LHCN-M2 (cell line): ENCODE data around the gene GSTP1. TPM values are rescaled to one million over a fixed set of nuclear protein-coding genes. Genes with fewer than 3 reads are reported as not detected.
A peak's percentile ranks its signal among the peaks of the same experiment; 100 is the strongest.
"Not testable (repeated sequence)": the region's sequence is repeated elsewhere in the genome, so short reads cannot be mapped to it uniquely, and the experiment has no call there.

ENCODE experiments used
- DNase-seq: peaks from one replicate; pipeline ENCODE4 v3.0.0-alpha.2; 2012; ENCODE audit warnings: low read depth
- total RNA-seq: library from RNA; depleted of rRNA; stranded (reverse); fragments of >200 nt; gene quantifications from 2 replicates; pipeline ENCODE4 v1.2.3, GENCODE V29; 2014

Gene GSTP1
- total RNA-seq, 1 experiment from 2014 or later: 608 TPM

DNA sequence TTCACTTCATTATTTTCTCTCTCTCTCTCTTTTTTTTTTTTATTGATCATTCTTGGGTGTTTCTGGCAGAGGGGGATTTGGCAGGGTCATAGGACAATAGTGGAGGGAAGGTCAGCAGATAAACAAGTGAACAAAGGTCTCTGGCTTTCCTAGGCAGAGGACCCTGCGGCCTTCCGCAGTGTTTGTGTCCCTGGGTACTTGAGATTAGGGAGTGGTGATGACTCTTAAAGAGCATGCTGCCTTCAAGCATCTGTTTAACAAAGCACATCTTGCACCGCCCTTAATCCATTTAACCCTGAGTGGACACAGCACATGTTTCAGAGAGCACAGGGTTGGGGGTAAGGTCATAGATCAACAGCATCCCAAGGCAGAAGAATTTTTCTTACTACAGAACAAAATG lies 13.8 kb downstream of the GSTP1 start:
- DNase-seq: not testable (repeated sequence)

DNA sequence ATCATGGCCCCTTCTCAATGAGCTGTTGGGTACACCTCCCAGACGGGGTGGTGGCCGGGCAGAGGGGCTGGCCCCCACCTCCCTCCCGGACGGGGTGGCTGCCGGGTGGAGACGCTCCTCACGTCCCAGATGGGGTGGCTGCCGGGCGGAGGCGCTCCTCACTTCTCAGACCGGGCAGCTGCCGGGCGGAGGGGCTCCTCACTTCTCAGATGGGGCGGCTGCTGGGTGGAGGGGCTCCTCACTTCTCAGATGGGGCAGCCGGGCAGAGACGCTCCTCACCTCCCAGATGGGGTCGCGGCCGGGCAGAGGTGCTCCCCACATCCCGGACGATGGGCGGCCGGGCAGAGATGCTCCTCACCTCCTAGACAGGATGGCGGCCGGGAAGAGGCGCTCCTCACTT lies 14.4 kb downstream of the GSTP1 start:
- not testable (repeated sequence) for DNase-seq

DNA sequence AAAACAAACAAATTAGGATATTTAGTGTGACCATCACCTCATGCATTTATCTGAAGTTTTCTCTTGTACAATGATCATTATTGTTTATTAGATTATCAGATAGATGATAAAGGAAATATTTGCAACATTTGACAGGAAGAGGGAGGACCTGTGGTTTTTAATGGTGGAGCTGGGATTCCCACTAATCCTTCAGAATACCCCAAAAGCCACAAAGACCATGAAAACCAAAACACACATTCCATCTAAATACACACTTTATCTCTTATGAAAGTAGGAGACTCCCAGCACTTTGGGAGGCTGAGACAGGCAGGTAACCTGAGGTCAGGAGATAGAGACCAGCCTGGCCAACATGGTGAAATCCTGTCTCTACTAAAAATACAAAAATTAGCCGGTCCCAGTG lies 15.5 kb downstream of the GSTP1 start:
- no peak for DNase-seq

DNA sequence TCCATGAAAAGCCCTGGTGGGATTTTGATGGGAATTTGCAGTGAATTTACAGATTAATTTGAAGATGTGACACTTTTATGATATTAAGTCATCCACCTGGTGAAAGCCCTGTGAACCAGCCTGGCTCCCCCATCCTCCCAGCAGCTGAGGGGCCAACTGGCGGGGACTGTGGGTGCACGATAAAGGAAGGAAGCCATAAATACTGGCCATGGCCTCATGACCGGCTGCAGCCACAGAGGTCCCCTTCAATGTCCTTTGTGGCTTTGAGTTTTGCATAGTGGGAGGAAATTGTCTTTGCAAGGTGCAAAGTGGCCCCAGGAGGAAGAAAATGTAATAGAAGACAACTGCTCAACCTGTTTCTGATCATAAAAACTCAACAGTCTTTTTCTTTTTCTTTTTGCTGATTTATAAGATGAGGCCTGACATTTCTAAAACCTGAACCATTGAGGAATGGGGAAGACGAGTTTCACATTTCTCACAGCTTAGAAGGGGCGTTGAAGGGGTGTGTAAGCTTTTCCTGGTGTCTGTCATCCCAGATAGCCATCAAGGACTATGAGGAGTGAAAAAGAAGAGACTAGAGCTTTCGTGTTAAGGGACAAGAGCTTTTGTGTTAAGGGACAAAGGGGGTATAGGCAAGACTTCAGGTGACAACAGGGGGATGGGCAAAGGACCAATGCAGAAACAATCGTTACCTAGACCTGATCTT lies 16.9 kb downstream of the GSTP1 start:
- DNase-seq: no peak

DNA sequence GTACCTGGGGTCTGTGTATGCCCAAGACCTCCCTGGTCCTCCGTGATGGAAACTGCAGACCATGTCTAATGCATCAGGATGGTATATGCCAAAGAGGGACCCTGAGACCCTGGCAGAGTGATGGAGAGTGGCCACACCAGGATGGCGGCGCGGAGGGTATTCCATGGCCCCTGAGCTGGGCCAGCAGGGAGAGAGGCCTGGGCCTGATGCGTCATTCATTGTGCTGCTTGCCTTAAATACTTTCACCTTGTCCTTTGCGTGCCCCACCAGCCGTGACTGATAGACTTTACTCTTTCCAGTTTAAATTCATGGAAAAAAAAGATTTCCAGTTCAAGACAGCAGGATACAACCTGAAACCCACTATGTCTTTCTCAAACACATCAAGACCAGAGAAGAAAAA lies 17.5 kb downstream of the GSTP1 start:
- no peak for DNase-seq

DNA sequence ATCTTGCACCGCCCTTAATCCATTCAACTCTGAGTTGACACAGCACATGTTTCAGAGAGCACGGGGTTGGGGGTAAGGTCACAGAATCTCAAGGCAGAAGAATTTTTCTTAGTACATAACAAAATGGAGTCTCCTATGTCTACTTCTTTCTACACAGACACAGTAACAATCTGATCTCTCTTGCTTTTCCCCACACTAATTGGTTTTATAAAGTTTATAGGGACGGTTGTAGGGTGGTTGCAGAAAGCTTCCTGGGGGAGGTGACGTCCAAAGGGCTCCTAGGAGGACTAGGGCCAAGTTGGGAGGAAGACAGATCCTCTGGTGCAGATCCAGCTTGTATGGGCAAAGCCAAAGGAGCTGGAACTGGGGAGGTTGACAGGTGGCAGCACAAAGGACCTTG lies 20.5 kb downstream of the GSTP1 start:
- DNase-seq: not testable (repeated sequence)

DNA sequence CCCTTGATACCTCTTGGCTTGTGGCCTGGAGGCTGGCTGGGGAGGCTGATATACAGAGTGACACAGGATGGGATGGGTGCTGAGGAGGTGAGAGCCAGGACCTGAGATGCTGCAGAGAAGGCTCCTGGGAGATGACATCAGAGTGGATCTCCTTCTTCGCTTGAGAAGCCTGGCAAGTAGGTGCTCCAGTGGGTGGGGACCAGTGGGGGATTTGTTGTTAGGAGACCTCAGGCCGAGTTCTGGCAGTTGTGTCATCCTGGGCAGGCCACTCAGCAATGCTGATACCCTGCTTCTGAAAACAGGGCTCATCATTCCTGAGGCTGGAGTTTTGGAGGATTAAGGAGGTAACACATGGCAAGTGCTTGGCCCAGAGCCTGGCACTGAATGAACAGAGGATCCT lies 21.2 kb downstream of the GSTP1 start:
- DNase-seq: no peak

DNA sequence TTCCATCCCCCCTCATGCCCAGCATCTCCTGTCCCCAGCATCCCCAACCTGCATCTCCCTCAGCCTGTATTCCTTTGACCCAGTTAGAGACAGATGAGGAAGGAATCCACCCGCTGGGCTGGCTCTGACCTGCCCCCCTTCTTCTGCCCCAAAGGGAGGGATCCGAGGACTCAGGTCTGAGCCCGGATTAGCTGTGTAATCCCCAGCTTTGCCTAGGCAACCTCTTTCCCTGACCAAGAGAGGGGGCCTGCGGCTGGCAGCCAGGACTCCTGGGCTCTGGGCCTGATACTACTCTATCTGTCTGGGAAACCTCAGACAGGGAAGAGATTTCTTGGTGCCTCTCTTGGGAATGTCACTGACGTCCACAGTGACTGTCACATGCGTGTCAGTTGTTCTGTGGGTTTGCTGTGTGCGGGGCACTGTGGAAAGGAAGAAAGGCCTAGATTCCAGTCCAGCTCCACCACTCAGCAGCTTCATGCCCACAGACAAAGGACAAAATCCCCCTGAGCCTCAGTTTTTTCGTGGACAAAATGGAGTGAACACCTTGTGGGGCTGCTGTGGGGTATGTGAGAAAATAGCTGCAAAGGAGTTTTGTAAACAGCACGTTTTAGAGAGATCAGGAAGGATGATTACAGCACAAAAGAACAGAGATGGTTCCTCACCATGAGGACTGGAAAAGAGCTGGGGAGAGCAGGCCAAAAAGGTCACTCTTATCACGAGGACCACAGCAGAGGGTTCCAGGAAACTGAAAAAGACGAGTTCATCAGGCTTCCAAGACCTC lies 21.8 kb downstream of the GSTP1 start:
- DNase-seq: no peak

DNA sequence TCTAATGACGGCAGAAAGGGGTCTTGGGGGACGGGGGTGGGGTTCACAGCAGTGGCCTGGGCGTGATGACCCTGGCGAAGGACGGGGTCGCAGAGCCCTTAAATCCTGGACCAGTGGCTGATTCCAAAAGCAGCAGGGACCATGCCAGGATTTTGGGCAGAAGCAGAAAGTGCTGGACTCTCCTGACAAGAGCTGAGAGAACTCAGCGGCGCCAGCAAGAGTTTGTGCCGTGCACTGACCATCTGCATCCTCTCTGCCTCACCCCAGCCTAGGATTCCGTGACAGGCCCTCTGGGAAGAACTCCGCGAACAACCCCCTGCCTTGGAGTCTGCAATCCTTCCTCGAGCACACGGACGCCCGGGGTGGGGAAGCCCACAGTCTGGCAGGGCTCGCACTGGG lies 22.5 kb downstream of the GSTP1 start:
- DNase-seq: no peak

DNA sequence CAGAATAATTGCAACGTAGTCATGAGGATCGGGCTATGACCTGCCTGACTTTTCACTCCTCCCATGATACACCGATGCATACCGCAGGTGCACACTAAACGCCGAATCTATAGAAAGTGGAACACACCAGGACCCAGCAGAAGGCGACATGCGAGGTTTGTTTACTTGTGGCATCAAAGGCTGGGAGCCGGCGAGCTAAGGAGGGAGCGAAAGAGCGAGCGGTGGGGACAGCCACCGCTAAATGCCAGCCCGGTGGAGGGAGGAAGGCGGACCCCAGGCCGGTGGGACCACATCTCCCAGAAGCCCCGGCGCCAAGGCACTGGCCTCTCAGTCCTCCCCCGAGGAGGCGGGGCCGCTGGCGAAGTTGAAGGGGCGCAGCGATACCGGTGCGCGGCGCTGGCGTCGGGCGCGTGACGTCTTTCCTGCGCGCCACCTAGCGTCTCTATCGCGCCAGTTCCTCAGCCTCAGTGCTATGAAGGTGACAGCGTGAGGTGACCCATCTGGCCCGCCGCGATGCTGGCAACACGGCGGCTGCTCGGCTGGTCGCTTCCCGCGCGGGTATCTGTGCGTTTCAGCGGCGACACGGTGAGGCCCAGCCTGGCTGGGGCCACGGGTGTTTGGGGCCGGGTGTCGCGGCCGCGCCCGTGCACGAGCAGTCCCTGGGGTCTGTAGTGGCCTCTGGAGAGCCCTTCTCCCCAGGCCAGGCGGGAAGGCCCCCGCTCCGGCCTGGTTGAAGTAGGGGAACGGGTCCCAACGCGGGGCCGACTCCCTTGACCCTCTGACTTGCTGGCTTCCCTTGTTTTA lies 23.1 kb downstream of the GSTP1 start, which contains the start of gene NDUFV1:
NDUFV1 (plus strand) TSS at position 445 of the 804 bp plus-strand sequence; CDS start at position 514, 69 bp downstream.
- DNase-seq: peak; percentile 89

DNA sequence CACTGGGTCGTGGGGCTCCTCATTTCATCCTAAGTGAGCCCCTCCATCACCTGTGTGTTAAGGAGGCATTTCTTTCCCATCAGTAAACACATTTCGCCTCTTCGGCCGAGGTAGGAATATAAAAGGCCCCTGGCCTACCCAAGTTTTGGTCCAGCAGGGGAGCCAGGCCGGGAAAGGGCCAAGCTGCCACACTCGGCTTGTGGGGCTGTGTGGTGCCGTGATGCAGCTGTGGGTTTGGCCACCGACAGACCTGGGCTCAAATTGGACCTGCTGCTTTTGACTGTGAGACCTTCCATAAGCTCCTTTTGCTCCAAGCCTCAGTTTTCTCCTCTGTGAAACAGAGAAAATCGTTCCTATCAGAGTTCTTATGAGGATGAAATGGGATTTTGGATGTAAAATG lies 23.9 kb downstream of the GSTP1 start:
- DNase-seq: no peak

DNA sequence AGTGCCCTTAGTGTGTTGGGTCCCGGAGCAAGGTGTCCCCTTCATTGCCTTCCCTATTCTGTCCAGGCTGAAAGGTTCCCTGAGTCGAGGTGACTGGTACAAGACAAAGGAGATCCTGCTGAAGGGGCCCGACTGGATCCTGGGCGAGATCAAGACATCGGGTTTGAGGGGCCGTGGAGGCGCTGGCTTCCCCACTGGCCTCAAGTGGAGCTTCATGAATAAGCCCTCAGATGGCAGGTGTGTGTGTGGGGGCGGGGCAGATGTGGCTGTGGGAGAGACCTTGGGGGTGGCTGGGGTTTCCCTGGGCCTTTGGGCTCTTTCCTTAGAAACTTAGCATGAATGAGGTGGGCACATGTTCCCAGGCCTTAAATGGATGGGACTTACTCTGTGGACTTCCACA lies 24.9 kb downstream of the GSTP1 start:
- no peak for DNase-seq

DNA sequence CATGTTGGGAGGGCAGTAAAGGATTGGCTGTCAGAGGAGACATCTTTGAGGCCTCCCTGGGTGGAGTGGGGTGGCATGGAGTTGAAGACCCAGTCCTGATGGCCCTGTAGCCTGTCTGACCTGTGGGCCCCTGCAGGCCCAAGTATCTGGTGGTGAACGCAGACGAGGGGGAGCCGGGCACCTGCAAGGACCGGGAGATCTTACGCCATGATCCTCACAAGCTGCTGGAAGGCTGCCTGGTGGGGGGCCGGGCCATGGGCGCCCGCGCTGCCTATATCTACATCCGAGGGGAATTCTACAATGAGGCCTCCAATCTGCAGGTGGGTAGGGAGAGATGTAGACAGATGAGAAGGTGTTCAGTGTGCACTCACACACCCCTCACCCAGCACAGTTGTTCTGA lies 25.7 kb downstream of the GSTP1 start:
- no peak for DNase-seq

DNA sequence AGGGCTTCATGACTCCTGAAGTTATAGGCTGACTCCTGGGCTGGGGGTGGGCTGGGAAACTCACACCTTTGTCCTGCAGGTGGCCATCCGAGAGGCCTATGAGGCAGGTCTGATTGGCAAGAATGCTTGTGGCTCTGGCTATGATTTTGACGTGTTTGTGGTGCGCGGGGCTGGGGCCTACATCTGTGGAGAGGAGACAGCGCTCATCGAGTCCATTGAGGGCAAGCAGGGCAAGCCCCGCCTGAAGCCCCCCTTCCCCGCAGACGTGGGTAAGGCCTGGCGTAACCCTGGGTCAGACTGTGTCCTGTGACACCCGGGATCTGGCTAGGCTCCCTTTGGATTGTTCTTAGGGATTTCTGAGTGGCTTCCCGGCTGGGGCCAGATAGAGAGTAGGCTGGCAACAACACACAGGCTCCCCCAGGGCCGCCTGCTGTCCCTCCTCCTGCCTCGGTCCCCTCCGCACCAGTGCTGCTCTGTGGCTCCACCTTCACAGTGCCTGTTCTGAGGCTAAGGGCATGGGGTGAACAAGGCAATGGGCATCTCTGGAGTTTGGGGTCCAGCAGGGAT lies 26.8 kb downstream of the GSTP1 start:
- DNase-seq: no peak

DNA sequence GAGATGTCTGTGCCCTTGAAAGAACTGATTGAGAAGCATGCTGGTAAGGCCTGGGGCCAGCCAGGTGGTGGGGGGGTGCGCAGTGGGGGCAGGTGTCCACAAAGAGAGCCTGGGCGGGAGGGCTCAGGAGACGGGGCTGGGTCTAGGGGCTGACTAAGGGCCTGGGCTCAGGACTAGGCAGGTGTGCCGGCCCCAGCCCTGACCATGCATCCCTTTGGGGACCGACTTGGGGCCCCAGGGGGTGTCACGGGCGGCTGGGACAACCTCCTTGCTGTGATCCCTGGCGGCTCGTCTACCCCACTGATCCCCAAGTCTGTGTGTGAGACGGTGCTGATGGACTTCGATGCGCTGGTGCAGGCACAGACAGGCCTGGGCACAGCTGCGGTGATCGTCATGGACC lies 27.6 kb downstream of the GSTP1 start:
- no peak for DNase-seq

DNA sequence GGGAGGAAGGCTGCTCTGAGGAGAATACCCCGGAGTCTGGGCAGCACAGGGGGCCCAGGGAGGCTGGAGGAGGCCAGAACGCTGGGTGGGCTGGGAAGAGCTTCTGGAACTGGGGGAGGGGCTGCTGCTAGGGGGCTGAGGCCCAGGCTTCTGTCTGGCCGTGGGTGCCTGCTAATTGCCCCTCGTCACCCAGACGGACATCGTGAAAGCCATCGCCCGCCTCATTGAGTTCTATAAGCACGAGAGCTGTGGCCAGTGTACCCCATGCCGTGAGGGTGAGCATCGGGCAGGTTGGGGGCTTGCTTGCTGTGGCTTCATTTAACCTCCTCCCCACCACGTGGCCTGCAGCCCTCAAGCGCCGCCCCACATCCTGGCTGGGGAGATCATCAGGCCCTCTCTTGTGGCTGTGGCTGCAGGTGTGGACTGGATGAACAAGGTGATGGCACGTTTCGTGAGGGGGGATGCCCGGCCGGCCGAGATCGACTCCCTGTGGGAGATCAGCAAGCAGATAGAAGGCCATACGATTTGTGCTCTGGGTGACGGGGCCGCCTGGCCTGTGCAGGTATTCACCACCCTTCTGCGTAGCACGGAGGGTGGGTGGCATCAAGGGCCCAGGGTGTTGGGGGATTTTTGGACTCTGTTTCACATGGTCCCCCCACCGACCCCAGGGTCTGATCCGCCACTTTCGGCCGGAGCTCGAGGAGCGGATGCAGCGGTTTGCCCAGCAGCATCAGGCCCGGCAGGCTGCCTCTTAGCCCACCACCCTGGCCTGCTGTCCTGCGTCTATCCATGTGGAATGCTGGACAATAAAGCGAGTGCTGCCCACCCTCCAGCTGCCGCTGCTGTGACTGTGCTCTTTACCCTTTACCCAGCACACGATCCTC lies 28.3 kb downstream of the GSTP1 start:
- no peak for DNase-seq

DNA sequence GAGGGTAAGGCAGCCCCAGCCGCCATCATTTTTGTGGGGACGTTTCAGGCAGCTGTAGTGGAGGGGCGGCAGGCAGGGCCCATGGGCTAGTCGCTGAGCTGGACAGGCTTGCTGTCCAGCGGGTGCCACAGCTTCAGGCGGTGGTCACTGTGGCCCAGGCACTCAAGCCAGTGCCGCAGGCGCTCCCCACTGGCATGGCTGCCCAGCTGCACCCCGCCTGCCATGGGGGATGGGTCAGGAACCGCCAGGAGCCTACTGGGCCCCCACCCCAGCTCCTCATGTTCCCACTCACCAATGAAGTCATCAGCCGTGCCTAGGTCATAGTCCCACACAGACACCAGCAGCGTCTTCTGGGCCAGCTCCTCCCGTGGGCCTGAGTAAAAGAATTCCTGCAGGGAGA lies 29.1 kb downstream of the GSTP1 start:
- DNase-seq: no peak

DNA sequence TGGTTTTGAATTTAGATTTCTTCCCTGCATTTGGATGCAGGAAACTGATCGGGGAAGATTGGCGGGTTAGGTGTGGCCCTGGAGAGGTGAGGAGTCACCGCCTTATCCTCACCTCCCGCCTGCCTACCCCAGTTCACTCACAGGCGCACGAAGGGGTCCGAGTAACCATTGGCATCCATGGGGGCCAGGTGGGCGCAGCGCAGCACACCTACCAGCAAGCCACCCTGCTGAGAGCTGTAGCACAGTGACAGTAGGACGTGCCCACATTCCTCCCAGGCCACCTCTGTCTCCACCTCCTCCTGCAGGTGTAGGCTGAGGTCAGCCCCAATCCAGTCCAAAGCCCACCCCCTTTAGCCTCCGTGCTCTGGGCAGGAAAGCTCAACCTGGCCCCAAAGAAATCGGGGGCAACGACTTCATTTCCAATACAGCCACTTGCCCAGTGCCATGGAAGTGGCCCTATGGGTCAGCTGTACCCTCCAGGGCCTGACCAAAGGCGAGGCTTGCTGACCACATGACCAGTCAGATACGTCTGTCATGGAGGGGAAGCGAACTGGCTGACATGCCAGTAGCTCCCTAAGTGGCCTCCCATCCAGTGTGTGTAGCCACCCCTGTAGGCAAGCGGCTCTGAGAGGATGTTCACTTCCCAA lies 29.8 kb downstream of the GSTP1 start:
- DNase-seq: no peak

DNA sequence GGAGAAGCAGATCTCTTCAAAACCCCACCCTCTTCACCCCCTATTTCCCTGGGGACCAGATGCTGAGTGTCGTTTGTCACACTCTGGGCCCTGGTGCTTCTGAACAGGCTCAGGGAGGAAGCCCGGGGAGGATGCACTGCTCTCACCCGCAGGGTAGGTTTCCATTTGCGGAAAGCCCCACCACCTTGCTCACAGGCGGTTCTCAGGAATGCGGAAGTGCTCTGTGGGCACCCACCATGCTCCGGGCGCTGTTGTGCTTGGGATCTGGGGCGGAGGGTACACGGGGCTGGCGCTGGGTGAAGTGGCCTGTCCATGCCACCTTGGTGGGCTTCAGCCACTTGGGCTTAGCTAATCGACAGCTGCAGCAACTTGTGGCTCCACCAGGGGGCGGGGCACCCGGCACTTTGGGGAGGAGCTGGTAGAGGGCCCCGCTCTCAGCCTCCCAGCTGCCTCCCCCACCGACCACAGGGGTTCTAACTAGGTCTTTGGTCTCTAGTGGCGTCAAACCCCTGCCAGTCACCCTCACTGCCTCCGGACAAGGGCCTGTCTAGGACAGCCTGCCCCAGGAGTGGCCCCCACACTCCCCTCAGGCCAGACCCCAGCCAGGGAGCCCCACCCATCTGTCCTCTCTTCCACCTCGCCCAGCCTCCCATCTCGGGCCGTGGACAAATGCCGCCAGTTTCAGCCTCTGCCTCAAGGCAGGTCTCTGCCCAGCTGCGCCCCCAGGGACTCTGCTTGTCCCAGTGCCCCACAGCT lies 30.5 kb downstream of the GSTP1 start:
- DNase-seq: peak; percentile 29
